Activated naive CD4-positive, alpha-beta T cell treated with anti-CD3 and anti-CD28 coated beads, Interleukin-2, amount 50 U/mL, for 24 hours (primary cell): ENCODE data around the gene CCDC194.

Experiments
- H3K27ac Mint-ChIP-seq: one replicate; pipeline ENCODE4 v1.8.0; 2021; ENCODE audit warnings: mild to moderate bottlenecking, mixed read lengths
- H3K27me3 Mint-ChIP-seq: one replicate; pipeline ENCODE4 v1.8.0; 2021; ENCODE audit warnings: mixed read lengths
- H3K36me3 Mint-ChIP-seq: one replicate; pipeline ENCODE4 v1.8.0; 2021; ENCODE audit warnings: mixed read lengths
- H3K4me1 Mint-ChIP-seq: one replicate; pipeline ENCODE4 v1.8.0; 2021; ENCODE audit warnings: mixed read lengths
- H3K4me3 Mint-ChIP-seq: one replicate; pipeline ENCODE4 v1.8.0; 2021; ENCODE audit warnings: mild to moderate bottlenecking, mixed read lengths
- H3K9me3 Mint-ChIP-seq: one replicate; pipeline ENCODE4 v1.8.0; 2021; ENCODE audit warnings: mixed read lengths

Gene CCDC194

GRCh38 chr19:17358395-17358794 lies 35.6 kb downstream of the CCDC194 start:
- H3K27me3 Mint-ChIP-seq = peaks cover under 1% of the 10 kb centered on the region
- H3K36me3 Mint-ChIP-seq = no peaks in the 10 kb centered on the region
- H3K4me3 Mint-ChIP-seq = no peak overlapping the region
- H3K4me1 Mint-ChIP-seq = no peaks in the 10 kb centered on the region
- H3K9me3 Mint-ChIP-seq = no peaks in the 10 kb centered on the region
- no peak overlapping the region for H3K27ac Mint-ChIP-seq

- H3K4me1 Mint-ChIP-seq = no peaks in the 10 kb centered on the region
- no peak overlapping the region for H3K4me3 Mint-ChIP-seq
- H3K9me3 Mint-ChIP-seq = no peaks in the 10 kb centered on the region
- H3K36me3 Mint-ChIP-seq = no peaks in the 10 kb centered on the region
- no peak overlapping the region for H3K27ac Mint-ChIP-seq
- peaks cover 1% of the 10 kb centered on the region for H3K27me3 Mint-ChIP-seq
Measured at GRCh38 chr19:17357724-17358123, 36.3 kb downstream of the CCDC194 start.

GRCh38 chr19:17357078-17357666 lies 36.8 kb downstream of the CCDC194 start:
- H3K4me1 Mint-ChIP-seq = no peaks in the 10 kb centered on the region
- no peak overlapping the region for H3K4me3 Mint-ChIP-seq
- no peaks in the 10 kb centered on the region for H3K36me3 Mint-ChIP-seq
- H3K27ac Mint-ChIP-seq = no peak overlapping the region
- no peaks in the 10 kb centered on the region for H3K9me3 Mint-ChIP-seq
- H3K27me3 Mint-ChIP-seq = peaks cover 1% of the 10 kb centered on the region

GRCh38 chr19:17353386-17353785 lies 40.6 kb downstream of the CCDC194 start:
- Mint-ChIP-seq H3K9me3 (no peaks in the 10 kb centered on the region), H3K36me3 (no peaks in the 10 kb centered on the region), H3K4me1 (no peaks in the 10 kb centered on the region), H3K27ac (no peak overlapping the region), H3K4me3 (no peak overlapping the region), H3K27me3 (peaks cover 7% of the 10 kb centered on the region)

DNA sequence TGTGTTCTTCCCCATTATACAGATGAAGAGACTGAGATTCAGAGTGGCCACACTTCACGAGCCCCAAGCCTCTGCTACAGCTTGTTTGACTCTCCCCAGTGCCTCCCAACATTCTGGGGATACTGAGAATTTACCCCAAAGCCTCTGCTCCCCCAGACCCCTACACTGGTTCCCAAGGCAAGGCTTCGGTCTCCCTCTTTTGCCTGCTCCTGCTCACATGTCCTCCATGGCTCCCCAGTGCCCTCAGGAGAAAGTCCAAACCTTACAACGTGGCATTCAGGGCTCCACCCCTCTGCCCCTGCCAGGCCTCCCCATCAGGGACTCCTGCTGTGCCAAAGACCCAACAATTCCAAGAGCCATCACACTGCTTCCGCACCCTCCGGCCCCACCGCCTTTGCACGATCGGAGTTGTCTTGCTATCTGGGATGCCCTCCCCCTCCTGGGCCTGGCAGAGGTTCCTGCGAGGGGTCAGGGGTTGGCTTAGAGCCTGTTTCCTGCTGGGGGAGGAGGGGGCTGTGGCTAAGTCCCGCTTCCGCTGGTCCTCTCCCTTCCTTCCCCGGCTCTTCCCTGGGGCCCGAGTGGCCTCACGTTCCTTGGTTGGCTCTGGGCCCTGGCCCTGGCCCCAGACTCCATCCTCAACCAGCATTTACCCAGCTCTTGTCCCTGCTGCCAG lies 41.3 kb downstream of the CCDC194 start:
- Mint-ChIP-seq H3K4me1 (no peaks in the 10 kb centered on the region), H3K4me3 (no peak overlapping the region), H3K36me3 (no peaks in the 10 kb centered on the region), H3K9me3 (no peaks in the 10 kb centered on the region), H3K27me3 (peaks cover 9% of the 10 kb centered on the region), H3K27ac (no peak overlapping the region)

- Mint-ChIP-seq H3K9me3 (no peaks in the 10 kb centered on the region), H3K27me3 (peaks cover 10% of the 10 kb centered on the region), H3K4me1 (no peaks in the 10 kb centered on the region), H3K27ac (no peak overlapping the region), H3K36me3 (no peaks in the 10 kb centered on the region), H3K4me3 (no peak overlapping the region)
Measured at GRCh38 chr19:17351815-17352435, 42.1 kb downstream of the CCDC194 start.

DNA sequence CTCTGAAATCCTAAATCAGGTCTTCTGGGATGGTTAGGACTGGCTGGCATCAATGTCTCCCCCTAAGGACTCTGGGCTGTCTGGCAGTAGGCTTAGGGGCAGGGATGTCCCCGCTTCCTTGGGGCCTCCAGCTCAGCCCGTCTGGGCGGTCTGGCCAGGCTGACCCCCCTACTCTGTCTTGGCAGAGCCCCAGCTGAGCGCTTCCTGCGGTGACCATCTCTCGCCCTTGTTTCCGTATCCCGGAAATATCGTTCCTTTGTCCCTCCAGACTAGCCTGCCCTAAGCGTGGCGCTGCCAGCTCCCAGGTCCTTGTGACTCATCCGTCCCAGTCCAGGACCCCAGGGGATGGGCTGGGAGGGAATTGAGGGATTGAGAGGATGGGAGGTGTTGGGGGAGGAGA lies 45.3 kb downstream of the CCDC194 start:
- peaks cover 6% of the 10 kb centered on the region for H3K4me1 Mint-ChIP-seq

DNA sequence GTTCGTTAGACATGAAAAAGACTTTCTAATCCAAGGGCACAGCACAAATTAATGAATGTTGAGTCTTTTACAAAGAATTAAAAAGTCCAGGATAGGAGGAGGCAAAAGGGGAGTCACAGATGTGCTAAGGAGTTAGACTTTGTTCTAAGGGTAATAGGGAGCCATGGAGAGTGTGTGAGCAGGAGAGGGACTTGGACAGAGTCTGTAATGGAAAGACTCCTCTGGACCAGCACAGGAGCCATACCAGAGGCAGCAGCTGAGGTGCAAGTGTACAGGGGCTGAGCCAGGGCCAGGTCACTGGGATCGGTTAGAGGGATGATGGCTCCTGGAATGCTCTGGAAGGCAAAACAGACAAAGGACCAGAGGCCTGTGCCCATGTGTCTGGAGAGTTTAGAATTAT lies 46.1 kb downstream of the CCDC194 start:
- H3K4me3 Mint-ChIP-seq = no peak overlapping the region
- H3K27me3 Mint-ChIP-seq = peaks cover 9% of the 10 kb centered on the region
- peaks cover 6% of the 10 kb centered on the region for H3K4me1 Mint-ChIP-seq
- no peaks in the 10 kb centered on the region for H3K9me3 Mint-ChIP-seq
- no peaks in the 10 kb centered on the region for H3K36me3 Mint-ChIP-seq
- H3K27ac Mint-ChIP-seq = no peak overlapping the region

More for the DNA sequence above, 45.3 kb downstream of the CCDC194 start:
- Mint-ChIP-seq H3K36me3 (no peaks in the 10 kb centered on the region), H3K4me3 (no peak overlapping the region), H3K27ac (no peak overlapping the region), H3K27me3 (peaks cover 10% of the 10 kb centered on the region), H3K9me3 (no peaks in the 10 kb centered on the region)

DNA sequence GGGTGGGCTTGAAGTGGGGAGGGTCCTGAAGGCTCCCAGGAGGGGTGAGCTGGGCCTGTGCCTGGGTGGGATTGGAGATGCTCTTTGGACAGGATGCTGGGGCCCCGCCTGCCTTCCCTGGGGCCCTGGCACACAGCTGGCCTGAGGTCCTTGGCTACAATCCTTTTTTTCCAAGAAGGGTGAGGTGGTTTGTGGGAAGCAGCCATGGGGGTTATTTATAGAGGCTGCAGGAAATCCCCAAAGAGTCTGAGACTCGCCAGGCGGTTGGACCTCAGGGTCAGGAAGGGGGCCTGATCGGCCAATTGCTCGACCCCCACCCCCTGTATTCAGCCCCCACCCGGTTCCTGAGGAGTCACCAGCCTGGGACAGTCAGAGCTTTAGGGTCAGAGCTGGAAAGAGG lies 46.6 kb downstream of the CCDC194 start:
- Mint-ChIP-seq H3K27me3 (peaks cover 9% of the 10 kb centered on the region), H3K27ac (no peak overlapping the region), H3K4me3 (no peak overlapping the region), H3K4me1 (peaks cover 6% of the 10 kb centered on the region), H3K9me3 (no peaks in the 10 kb centered on the region), H3K36me3 (no peaks in the 10 kb centered on the region)

- H3K9me3 Mint-ChIP-seq = no peaks in the 10 kb centered on the region
- H3K27ac Mint-ChIP-seq = no peak overlapping the region
- no peaks in the 10 kb centered on the region for H3K36me3 Mint-ChIP-seq
- H3K27me3 Mint-ChIP-seq = peaks cover 5% of the 10 kb centered on the region
- H3K4me1 Mint-ChIP-seq = peaks cover 6% of the 10 kb centered on the region
- no peak overlapping the region for H3K4me3 Mint-ChIP-seq
Measured at GRCh38 chr19:17346109-17346671, 47.8 kb downstream of the CCDC194 start.

DNA sequence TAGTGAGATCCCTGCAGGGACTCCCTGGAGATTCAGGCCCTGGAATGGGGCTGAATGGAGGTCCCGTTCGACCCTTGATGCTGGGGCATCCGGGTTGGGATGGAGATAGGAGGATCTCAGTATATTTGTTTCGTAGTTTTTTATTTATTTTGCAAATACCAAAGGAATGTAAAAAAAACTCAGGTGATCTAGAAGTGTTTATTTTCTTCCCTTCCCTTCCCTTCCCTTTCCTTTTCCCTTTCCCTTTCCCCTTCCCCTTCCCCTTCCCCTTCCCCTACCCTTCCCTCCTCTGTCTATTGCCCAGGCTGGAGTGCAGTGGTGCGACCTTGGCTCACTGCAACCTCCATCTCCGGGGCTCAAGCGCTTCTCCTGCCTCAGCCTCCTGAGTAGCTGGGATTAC lies 52.2 kb downstream of the CCDC194 start:
- Mint-ChIP-seq H3K4me3 (no peak overlapping the region), H3K27ac (no peak overlapping the region), H3K9me3 (no peaks in the 10 kb centered on the region), H3K4me1 (peaks cover 11% of the 10 kb centered on the region), H3K27me3 (no peaks in the 10 kb centered on the region), H3K36me3 (no peaks in the 10 kb centered on the region)

- H3K4me3 Mint-ChIP-seq = no peak overlapping the region
- no peak overlapping the region for H3K27ac Mint-ChIP-seq
- H3K27me3 Mint-ChIP-seq = no peaks in the 10 kb centered on the region
- peaks cover 10% of the 10 kb centered on the region for H3K4me1 Mint-ChIP-seq
- no peaks in the 10 kb centered on the region for H3K36me3 Mint-ChIP-seq
- no peaks in the 10 kb centered on the region for H3K9me3 Mint-ChIP-seq
Measured at GRCh38 chr19:17341386-17341785, 52.6 kb downstream of the CCDC194 start.

DNA sequence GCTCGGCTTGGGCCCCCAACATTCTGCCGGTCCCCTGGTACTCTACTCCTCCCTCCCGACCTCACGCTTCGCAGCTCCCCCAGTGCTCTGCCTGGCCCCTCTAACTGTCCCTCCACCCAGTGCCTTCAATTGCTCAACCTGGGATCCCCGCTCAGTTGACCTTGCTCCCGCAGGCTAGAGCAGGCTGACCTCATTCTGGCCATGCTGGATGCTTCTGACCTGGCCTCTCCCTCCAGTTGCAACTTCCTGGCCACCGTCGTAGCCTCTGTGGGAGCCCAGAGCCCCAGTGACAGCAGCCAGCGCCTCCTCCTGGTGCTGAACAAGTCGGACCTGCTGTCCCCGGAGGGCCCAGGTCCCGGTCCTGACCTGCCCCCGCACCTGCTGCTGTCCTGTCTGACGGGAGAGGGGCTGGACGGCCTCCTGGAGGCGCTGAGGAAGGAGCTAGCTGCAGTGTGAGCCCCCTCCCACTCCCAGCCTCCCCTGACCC lies 53.1 kb downstream of the CCDC194 start:
- H3K4me3 Mint-ChIP-seq = no peak overlapping the region
- no peak overlapping the region for H3K27ac Mint-ChIP-seq
- peaks cover 5% of the 10 kb centered on the region for H3K4me1 Mint-ChIP-seq
- no peaks in the 10 kb centered on the region for H3K36me3 Mint-ChIP-seq
- no peaks in the 10 kb centered on the region for H3K27me3 Mint-ChIP-seq
- H3K9me3 Mint-ChIP-seq = no peaks in the 10 kb centered on the region
